ENCODE data around the gene REG4.

DNA sequence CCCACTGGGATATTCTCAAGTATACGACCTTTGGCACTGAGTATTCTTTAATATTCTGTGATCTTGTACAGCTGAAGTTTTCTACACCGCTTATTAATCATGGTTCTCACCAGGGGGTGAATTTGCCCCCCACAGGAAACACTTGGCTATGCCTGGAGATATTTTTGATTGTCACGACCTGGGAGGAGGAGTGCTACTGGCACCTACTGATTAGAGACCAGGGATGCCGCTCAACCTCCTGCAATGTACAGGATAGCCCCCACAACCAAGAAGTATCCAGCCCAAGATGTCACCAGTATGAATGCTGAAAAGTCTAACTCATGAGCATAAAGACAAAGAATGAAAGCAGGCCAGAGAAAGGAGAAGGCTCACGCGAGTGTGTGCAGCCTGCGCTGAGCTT lies 13.7 kb downstream of the REG4 start:
- no peak for TF ChIP-seq GATA2 (IDR thresholded peaks at IDR 0.05; ENCODE audit: low read depth, low read length)
- no peak for TF ChIP-seq GATA3 (IDR thresholded peaks at IDR 0.05; ENCODE audit: low read depth, low read length)
